HG02588 (cell line): ENCODE results near the gene DGKK.
"Not testable (repeated sequence)": the region's sequence is repeated elsewhere in the genome, so short reads cannot be mapped to it uniquely, and the experiment has no call there.

Experiments used
- ATAC-seq: cut with Tn5 transposase; IDR thresholded peaks from one replicate; pipeline ENCODE4 v1.9.1; 2021; ENCODE audit warnings: mild to moderate bottlenecking, moderate library complexity; ENCODE audit not compliant: unreplicated experiment

DGKK gene

DNA sequence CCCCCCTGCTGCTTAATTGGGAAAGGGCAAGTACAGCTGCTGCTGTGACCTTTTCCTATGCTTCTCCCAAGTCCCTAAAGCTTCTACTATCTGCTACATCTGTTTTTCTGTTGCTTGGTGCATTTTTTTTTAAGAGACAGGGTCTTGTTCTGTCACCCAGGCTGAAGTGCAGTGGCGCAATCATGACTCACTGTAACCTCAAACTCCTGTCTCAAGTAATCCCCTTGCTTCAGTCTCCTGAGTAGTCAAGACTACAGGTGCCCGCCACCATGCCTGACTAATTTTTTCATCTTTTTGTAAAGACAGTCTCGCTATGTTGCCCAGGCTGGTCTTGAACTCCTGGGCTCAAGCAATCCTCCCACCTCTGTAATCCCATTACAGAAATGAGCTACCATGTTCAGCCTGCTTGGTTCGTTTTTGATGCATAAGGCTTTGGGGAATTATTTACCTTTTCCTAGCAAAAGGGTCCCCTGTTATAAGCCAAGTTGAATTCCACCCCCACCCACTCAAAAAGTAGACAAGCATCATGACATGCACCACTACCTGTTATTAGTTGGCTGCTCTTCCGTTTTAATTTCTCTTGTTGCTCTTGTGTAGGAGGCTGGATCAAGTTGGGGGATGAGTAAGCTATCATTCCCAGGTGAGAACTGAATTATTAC, 39.6 kb downstream of the DGKK start:
- no peak for ATAC-seq

DNA sequence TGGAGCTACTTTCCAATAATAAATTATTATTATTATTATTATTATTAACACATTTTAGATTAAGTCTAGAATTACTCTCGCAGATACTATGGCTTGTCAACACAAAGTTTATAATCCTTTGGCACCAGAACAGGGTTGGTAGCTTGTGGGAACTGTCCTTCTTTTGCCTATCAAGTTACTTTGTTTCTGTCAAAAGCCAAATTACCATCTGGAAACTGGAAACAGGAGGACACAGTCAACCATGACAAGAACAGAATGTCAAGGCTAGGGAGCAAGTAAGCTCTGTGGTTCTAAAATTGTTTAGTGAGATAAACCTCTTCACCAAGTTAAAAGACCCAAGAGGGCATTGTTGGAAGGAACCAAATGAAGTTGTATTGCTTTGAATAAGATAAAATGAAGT, 42.5 kb downstream of the DGKK start:
- ATAC-seq = no peak

DNA sequence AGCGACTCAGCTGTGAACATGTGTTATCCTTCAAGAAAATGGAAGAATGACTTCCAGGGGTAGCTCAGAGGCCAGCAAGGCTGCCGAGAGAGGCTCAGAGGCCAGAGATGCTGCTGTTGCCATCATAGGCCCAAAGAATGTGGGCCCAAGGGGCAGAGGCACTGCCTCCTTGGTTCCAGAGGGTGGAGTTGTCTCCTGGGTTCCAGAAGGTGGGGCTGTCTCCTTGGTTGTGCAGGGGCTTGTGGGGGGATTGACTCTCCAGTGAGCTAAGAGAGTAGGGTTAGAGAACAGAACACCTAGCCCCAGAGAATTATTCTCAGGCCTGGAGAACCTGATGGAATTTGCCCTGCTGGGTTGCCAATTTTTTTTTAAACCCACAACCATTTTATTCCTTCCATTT, 62.6 kb downstream of the DGKK start:
- no peak for ATAC-seq

DNA sequence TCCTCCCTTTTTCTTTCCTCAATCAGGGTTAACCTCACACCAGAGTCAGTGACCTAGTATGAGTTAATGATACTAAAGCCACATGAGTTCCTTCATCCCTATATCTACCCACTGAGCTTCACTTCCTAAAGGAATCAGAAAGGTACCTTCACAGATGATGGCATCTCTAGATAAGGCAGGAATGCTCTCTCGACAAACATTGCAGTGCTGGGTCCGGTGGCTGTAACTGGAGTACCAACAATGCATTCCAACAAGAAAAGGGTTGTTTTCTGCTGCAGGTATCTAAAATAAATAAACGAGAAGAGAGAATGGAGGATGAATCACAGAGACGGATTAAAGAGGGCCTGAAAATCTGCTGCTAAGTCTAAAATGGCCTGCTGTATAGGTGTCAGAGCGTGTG, 66.7 kb downstream of the DGKK start:
- no peak for ATAC-seq

DNA sequence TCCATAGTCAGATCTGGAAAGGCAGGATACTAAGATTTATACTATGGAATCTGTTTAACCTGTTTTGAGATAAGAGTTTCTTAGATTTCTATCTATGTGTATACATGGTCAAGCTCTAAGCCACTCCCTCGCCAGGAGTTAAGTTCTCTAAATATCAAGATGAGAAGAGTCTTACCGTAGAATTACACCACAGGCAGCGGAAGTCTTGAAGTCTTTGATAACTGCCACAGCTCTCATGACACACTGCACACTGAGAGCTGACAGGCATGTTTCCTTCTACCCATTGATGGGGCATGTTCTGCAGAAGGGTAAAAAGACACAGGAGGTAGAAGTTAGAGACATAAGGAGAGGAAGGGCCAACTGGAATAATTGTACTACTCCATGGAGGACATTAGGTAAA, 67.7 kb downstream of the DGKK start:
- ATAC-seq = no peak

DNA sequence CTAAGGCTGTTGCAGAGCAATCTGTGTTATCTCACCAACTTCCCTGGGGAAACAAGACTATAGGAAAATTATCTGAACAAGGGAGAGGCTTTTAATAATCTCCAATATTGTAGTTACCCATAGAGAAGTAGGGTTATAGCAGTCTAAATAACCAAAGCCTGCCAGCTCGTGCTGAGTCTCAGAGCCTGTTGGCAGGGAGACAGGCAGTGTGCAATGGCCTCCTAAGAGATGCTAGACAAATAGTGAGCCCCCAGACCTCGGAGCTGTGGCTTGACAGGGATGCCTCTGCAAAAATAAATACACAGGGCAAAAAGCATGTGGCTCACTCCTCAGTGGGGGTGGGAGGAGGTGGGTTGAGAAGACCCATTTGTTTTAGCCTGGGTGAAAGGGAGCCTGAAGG, 76.7 kb downstream of the DGKK start:
- ATAC-seq = no peak

DNA sequence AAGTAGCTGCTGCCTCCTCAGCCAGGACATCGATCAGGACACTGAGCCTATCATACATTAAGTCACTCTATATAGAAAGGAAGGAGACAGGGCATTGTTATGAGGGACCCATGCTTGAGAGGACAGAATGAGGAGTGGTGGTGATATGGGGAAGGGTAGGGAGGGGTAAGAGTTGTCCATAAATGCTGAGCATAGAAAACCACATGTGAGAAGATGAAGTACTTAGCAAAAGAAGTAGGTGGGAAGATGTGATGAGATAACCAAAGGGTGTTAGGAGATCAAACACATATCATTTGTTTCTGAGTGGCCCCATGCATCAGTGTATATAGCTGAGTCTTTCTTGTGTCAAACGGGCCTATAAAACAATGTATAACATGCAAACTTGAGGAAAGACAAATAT, 84.1 kb downstream of the DGKK start:
- ATAC-seq = no peak

DNA sequence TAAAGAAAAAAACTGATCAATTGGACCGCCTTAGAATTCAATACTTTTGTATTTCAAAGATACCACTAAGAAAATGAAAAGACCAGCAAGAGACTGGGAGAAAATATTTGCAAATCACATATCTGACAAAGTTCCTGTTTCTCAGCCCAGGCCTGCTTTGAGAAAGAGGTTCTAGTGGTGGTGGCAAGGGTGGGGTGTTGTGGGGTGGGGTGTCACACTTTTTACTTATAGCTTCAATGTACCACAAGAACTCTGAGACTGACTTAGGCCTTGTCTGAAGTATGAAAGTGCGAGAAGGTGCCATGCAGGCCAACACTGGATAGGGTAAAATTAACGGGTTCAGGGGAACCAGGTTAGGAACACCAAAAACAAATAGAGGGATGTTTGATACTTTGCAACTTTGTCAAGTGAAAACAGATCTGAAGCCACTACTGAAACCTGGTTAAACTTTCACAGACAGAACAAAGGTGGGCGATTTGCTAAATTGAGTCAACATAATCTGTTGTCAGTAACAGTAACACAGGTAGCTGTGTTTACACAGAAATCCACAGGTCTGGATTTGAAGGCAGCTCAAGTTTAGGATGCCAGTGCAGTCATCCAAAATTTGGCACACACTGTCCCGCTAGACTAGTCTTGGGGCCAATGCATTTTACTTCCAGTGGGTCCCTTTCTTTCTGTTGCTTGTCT, 88.8 kb downstream of the DGKK start:
- no peak for ATAC-seq

DNA sequence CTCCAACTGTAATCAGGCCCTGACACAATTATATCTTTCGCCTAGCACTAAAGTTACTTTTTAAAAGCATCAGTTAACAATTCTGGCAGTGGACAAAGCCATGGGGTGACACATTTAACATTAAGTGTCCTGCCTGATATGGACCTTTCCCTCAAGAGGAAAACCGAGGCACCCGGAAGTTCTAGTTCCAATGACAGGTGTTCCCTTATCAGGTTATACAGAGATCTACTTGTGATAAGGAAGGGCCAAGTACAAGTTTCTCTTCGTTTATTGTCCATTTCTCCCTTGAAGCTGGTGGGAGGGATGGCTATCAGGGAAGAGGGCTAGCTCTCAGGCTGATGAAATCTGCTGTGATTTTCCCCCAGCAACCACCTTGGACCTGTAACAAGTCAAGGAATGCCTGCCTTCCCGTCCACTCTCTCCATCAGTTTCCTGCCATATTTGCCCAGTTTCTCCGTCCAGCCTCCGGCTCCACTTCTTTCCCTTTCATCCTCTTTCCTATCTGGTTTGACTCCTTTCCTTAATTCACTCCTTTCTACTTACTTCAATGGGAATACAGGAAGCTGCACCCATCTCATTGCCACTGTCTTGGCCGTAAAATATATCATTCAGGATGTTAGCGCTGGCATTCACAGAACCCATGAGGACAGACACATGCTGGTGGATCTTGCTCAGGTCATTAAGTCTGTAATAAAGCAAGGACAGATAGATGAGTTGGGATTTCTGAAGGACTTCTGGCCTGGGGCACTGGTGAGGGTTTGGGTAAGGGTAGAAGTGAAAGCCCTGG, 95.0 kb downstream of the DGKK start:
- ATAC-seq = no peak

DNA sequence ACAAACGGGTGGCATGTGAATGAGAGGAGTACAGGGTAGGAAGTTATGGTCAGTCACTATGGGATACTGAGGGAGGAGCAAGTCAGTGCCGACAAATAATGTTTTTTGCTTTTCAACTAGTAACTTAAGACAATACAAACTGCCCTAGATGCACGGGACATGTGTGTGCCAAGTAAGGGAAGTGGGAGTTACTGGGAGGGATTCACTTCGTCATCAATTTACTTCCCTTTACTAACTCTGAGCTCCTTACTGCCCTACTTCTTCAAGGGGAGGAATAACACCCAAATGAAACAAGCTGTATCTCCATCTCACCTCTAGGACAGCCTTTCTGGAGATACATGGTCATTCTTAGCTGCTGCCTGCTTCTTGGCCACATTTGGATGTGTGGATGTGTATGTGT, 97.7 kb downstream of the DGKK start:
- ATAC-seq = no peak

DNA sequence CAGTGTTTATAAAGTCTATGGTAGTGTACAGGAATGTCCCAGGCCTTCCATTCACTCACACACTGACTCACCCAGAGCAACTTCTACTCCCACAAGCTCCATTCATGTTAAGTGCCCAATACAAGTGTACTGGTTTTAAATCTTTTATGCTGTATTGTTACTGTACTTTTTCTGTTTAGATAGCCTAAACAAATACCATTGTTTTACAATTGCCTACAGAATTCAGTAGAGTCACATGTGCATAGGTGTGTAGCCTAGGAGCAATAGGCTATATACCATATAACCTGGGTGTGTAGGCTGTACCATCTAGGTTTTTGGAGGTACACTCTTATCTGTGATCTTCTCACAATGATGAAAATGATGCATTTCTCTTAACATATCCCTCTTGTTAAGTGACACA, 126.7 kb downstream of the DGKK start:
- ATAC-seq = no peak

DNA sequence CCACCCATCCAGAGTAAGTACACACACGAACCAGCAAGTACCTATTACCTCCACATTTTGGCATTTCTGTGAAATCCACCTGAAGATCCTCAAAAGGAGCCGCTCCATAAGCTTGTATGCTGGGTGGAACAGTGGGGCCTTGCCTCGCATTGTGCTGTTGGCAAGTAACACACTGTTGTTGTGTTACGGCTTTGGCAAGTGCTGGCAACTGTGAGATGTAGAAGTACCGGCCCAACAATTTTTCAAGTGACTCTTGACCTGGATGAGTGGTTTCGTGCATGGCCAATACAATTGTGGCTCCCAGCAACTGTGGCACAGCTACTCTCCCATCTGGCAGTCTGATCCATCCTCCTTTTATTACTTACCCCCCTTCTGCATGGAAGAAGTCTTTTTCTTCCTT, 137.3 kb downstream of the DGKK start:
- ATAC-seq = no peak

DNA sequence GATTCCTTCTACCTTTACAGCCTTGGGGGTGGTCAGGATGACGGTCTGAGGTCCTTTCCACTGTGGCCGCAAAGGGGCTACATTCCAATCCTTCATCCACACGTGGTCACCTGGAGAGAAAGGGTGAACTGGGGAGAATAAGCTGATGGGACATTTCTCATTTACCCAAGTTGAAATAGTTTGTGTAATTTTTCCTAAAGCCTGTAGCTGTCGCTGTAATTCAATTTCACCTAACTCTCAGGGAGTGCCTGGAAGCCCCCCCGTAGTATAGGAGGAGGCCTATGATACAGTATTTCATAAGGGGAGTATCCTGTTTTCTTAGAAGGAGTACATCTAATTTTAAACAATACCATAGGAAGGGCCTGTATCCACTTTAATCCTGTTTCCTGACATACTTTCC, 138.0 kb downstream of the DGKK start:
- not testable (repeated sequence) for ATAC-seq

DNA sequence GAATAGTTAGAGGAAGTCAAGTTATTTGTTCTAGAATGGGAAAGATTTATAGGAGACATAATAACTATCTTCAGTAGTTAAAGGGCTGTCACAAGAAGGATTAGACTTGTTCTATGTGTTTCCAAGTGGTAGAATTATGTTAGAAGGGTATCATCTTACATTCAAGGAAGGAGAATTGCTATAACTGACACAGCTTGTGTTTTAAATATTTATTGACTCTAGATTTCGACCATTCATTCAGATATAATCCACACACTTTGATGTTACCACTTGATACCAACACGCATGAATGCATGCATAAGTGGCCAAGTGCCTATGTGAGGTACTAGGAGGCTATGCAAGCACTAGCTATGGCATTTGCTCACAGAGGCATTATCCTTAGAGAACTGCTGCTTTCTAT, 143.4 kb downstream of the DGKK start:
- ATAC-seq = no peak
